GM12865 (cell line): Measurements from ENCODE around the gene CCL13.

ENCODE experiments used
- DNase-seq: peaks from one replicate; pipeline ENCODE4 v3.0.0; 2010; ENCODE audit warnings: low read depth
- H3K4me3 ChIP-seq: 2 replicates; pipeline ENCODE4 v1.5.1; 2011; ENCODE audit warnings: mild to moderate bottlenecking, low read depth, low read length, control low read depth
- CTCF ChIP-seq: IDR thresholded peaks from 2 replicates; pipeline ENCODE4 v1.5.1; 2011; ENCODE audit warnings: low read length, control low read depth, low read depth, inconsistent platforms; ENCODE audit not compliant: insufficient read depth; ENCODE audit errors: missing control alignments

CCL13 gene

GRCh38 chr17:34386697-34387550 is 30.6 kb downstream of the CCL13 start:
- DNase-seq = no peak
- H3K4me3 ChIP-seq = no peak overlapping the region
- no peak for TF ChIP-seq CTCF

- no peak for DNase-seq
- TF ChIP-seq CTCF = no peak
- H3K4me3 ChIP-seq = no peak overlapping the region
Observed at GRCh38 chr17:34387566-34387965, 31.3 kb downstream of the CCL13 start.

GRCh38 chr17:34389126-34389750 is 33.0 kb downstream of the CCL13 start:
- DNase-seq = peak; percentile 28
- no peak for TF ChIP-seq CTCF
- H3K4me3 ChIP-seq = no peak overlapping the region

GRCh38 chr17:34390649-34391048 is 34.4 kb downstream of the CCL13 start:
- no peak overlapping the region for H3K4me3 ChIP-seq
- no peak for DNase-seq
- no peak for TF ChIP-seq CTCF

GRCh38 chr17:34391241-34391640 is 35.0 kb downstream of the CCL13 start:
- TF ChIP-seq CTCF = no peak
- DNase-seq = peak; percentile 19
- H3K4me3 ChIP-seq = no peak overlapping the region

GRCh38 chr17:34393401-34393800 is 37.1 kb downstream of the CCL13 start:
- TF ChIP-seq CTCF = no peak
- DNase-seq = no peak
- no peak overlapping the region for H3K4me3 ChIP-seq
